Endothelial cell of umbilical vein (primary cell): ENCODE results near the gene RPS28. TPM values are rescaled to one million over a fixed set of nuclear protein-coding genes. Genes with fewer than 3 reads are reported as not detected.

ENCODE experiments used
- BruUV-seq: library from RNA; stranded (reverse); fragments of 400-500 nt; replicated peaks from 2 replicates; lab custom pipeline; 2021; lab: Mats Ljungman, UMichigan
- CTCF ChIA-PET: fragments of 300-600, 350-600 bp; sonication (Branson Sonifier 250); formaldehyde crosslinking; loops from one replicate; lab custom pipeline; 2021; ENCODE audit warnings: antibody characterized with exemption, inconsistent platforms; lab: Charles Lee
- POLR2A ChIA-PET: fragments of 300-600, 350-600 bp; sonication (Branson Sonifier 250); formaldehyde crosslinking; loops from one replicate; lab custom pipeline; 2021; ENCODE audit warnings: antibody characterized with exemption, inconsistent platforms; lab: Charles Lee
- DNase-seq: peaks from one replicate; pipeline ENCODE4 v3.0.0-alpha.2; 2011; ENCODE audit warnings: low read depth, low spot score
- FAIRE-seq: peaks from 2 replicates; lab custom pipeline; 2011; peaks lifted over from hg19 to GRCh38; lab: Jason Lieb, UNC
- H2AFZ ChIP-seq: 2 replicates; pipeline ENCODE4 v1.6.0; 2012; ENCODE audit warnings: low read depth, low read length, control low read depth, inconsistent platforms
- H3K27ac ChIP-seq: 2 replicates; pipeline ENCODE4 v1.5.1; 2011; ENCODE audit warnings: low read depth, mild to moderate bottlenecking, control low read depth, low read length, moderate library complexity; ENCODE audit not compliant: insufficient read depth
- H3K27me3 ChIP-seq, 2 experiments: 2 replicates each; pipeline versions ENCODE4 v1.6.0 to v1.6.1; 2011; ENCODE audit warnings: low read length in 2 of 2, mixed read lengths in 1 of 2; ENCODE audit not compliant: control insufficient read depth in 2 of 2, insufficient read depth in 2 of 2
- H3K36me3 ChIP-seq, 2 experiments: 2 replicates in 1 of 2; 3 replicates in 1 of 2; pipeline ENCODE4 v1.5.1; 2011; ENCODE audit warnings: low read length in 2 of 2, mild to moderate bottlenecking in 1 of 2, moderate library complexity in 1 of 2; ENCODE audit not compliant: control insufficient read depth in 2 of 2, insufficient read depth in 2 of 2; ENCODE audit errors: extremely low read depth in 1 of 2
- H3K4me1 ChIP-seq: 3 replicates; pipeline ENCODE4 v1.5.1; 2011; ENCODE audit warnings: mild to moderate bottlenecking, low read length; ENCODE audit not compliant: control insufficient read depth, insufficient read depth; ENCODE audit errors: extremely low read depth
- H3K4me2 ChIP-seq: 2 replicates; pipeline ENCODE4 v1.6.1; 2011; ENCODE audit warnings: low read length, control low read depth, mixed read lengths; ENCODE audit not compliant: insufficient read depth
- H3K4me3 ChIP-seq, 3 experiments: fragments of 200-600 bp in 1 of 3; sonication (generic), shearing (Covaris generic) in 1 of 3; replicated peaks in 1 of 3; 2 replicates each; pipeline ENCODE4 v1.5.1; 2011 to 2016; ENCODE audit warnings: control low read depth in 3 of 3, low read length in 3 of 3, mild to moderate bottlenecking in 2 of 3, inconsistent platforms in 1 of 3, low read depth in 1 of 3, moderate library complexity in 1 of 3; ENCODE audit not compliant: insufficient read depth in 1 of 3
- H3K79me2 ChIP-seq: 2 replicates; pipeline ENCODE4 v1.6.0; 2012; ENCODE audit warnings: low read length, inconsistent platforms; ENCODE audit not compliant: control insufficient read depth, insufficient read depth
- H3K9ac ChIP-seq: replicated peaks from 2 replicates; pipeline ENCODE3; 2011; ENCODE audit warnings: low read length, control low read depth; ENCODE audit not compliant: insufficient read depth; ENCODE audit errors: extremely low read depth
- H3K9me1 ChIP-seq: replicated peaks from 3 replicates; pipeline ENCODE4 v1.6.0; 2011; ENCODE audit warnings: mild to moderate bottlenecking, low read length; ENCODE audit not compliant: control insufficient read depth, insufficient read depth; ENCODE audit errors: extremely low read depth
- H3K9me3 ChIP-seq: replicated peaks from 2 replicates; pipeline ENCODE4 v1.5.1; 2012; ENCODE audit warnings: low read length, inconsistent platforms; ENCODE audit not compliant: control insufficient read depth, insufficient read depth
- H4K20me1 ChIP-seq: replicated peaks from 2 replicates; pipeline ENCODE3; 2011; ENCODE audit warnings: mild to moderate bottlenecking, low read length; ENCODE audit not compliant: control insufficient read depth, insufficient read depth; ENCODE audit errors: extremely low read depth
- EZH2 ChIP-seq: IDR thresholded peaks from 2 replicates; pipeline ENCODE4 v1.6.1; 2012; ENCODE audit warnings: borderline replicate concordance, low read depth, mild to moderate bottlenecking, moderate library complexity, low read length, inconsistent platforms; ENCODE audit not compliant: severe bottlenecking
- FOS ChIP-seq: IDR thresholded peaks from 2 replicates; pipeline ENCODE4 v1.6.1; 2011; ENCODE audit warnings: mild to moderate bottlenecking, low read length, moderate library complexity, borderline replicate concordance; ENCODE audit not compliant: insufficient read depth
- GATA2 ChIP-seq: IDR thresholded peaks from 2 replicates; pipeline ENCODE4 v1.7.0; 2011; ENCODE audit warnings: low read depth, mild to moderate bottlenecking, moderate library complexity, mixed read lengths, low read length; ENCODE audit not compliant: insufficient read length, insufficient read depth
- JUN ChIP-seq: IDR thresholded peaks from 2 replicates; pipeline ENCODE4 v1.6.1; 2011; ENCODE audit warnings: borderline replicate concordance, low read depth; ENCODE audit not compliant: insufficient read length, insufficient read depth
- MYC ChIP-seq: IDR thresholded peaks from one replicate; pipeline ENCODE4 v1.6.1; 2011; ENCODE audit warnings: mild to moderate bottlenecking, low read depth, low read length
- POLR2A ChIP-seq: IDR thresholded peaks from 2 replicates; pipeline ENCODE4 v1.6.1; 2012; ENCODE audit warnings: low read depth, mild to moderate bottlenecking, control low read depth, low read length
- POLR2AphosphoS5 ChIP-seq: IDR thresholded peaks from 2 replicates; pipeline ENCODE4 v1.6.1; 2012; ENCODE audit warnings: low read depth, mild to moderate bottlenecking, control low read depth, low read length, moderate library complexity; ENCODE audit not compliant: insufficient read depth
- dilution Hi-C: fragments of 300-500 bp; cut with MboI; formaldehyde crosslinking; loops from one replicate; pipeline ENCODE4 v1.15.0; 2019; ENCODE audit warnings: low sequenced_read_pairs; ENCODE audit not compliant: extremely low pct_ligation_motif_present
- intact Hi-C: fragments of 100-400 bp; cut with micrococcal nuclease; formaldehyde crosslinking; loops from one replicate; pipeline ENCODE4 v1.10.0; 2022
- polyA plus RNA-seq, 4 experiments: library from polyadenylated mRNA; depleted of rRNA in 3 of 4; stranded (reverse) in 3 of 4; unstranded in 1 of 4; fragments of >200 nt; gene quantifications; 2 replicates each; pipeline versions ENCODE4 v1.2.1 to v1.2.3, GENCODE V29; 2011 to 2012; ENCODE audit warnings: missing spikeins in 1 of 4
- total RNA-seq: library from RNA; stranded (reverse); gene quantifications from 2 replicates; pipeline ENCODE4 v1.2.3, GENCODE V29; 2021
- TF ChIP-seq, protein P1 (sequence below), 2 donors: IDR thresholded peaks; 1 replicate in 1 of 2; 2 replicates in 1 of 2; pipeline ENCODE4 v1.5.1; 2011; ENCODE audit warnings: low read length in 2 of 2, mild to moderate bottlenecking in 2 of 2, moderate library complexity in 2 of 2, control low read depth in 1 of 2, inconsistent platforms in 1 of 2, low read depth in 1 of 2; ENCODE audit not compliant: insufficient read depth in 1 of 2; ENCODE audit errors: extremely low read depth in 1 of 2
- TF ChIP-seq, protein P2 (sequence below): IDR thresholded peaks from 2 replicates; pipeline ENCODE4 v1.6.1; 2011; ENCODE audit not compliant: insufficient read depth, insufficient read length

The RPS28 gene
- total and polyA plus RNA-seq, 2 donors (not counting 3 experiments of a cell fraction or from before 2014, with no cell fraction given), result 865 to 1,664 TPM

DNA sequence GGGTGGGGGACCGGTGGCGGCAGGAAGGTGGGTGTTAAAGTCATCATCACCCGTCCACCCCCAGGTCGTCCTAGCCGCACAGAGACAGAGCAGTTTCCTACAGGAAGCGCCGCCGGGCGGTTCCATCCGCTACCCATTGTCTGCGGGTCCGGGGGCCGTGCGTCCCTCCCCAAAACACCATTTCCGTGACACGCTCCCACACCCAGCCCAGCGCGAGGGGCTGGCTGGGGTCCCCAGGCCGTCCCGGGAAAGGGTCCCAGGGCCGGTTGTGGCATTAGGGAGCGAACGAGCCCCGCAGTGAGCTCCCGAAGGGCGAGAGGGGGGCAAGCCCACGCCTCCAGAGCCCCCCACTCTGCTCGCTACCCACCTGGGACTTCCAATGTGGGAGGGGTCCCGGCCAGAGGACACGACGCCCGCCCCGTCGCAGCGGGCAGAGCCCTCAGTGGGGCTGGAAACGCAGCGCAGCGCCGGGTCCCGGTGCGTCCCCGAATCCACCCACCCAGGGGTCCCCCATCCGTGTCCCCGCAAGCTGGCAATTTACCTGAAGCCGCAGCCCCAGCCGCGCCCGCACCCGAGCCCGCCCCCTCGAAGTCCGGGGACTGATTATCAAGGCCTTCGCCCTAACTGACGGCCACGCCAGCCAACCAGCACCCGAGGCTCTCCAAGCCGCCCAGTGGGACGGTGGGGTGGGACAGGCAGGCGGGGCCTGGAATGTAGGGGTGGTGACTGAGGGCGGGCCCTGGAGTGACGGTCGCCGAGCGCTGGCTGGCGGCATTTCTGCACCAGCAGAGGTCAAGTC is 21.6 kb downstream of the RPS28 start, which contains the start of gene KANK3:
KANK3 (minus strand) TSS at position 579 of the 799 bp plus-strand sequence. CDS start 5,434 bp downstream, outside the sequence.
- dilution Hi-C loops (no loop called here), intact Hi-C loops (loop anchor here (2.0 kb wide), 2 partner anchors 22 to 34 kb away; partner anchors contain the start of genes CD320, NDUFA7 and RPS28)
- no peaks in the 10 kb centered on the region for H3K27me3 ChIP-seq
- H3K9me1 ChIP-seq, result no peaks in the 10 kb centered on the region
- TF ChIP-seq POLR2AphosphoS5, result peak; percentile 62
- no peak for TF ChIP-seq GATA2
- TF ChIP-seq EZH2, result no peak
- TF ChIP-seq POLR2A, result peak; percentile 88
- no peaks in the 10 kb centered on the region for H3K9me3 ChIP-seq
- ChIA-PET POLR2A (interaction anchor here (0.5 to 1.8 kb wide), 3 partner anchors 11 to 48 kb away, joined by 4 to 8 read pairs (median 4); partner anchors contain the start of gene RAB11B), CTCF (interaction anchor here (1.0 to 3.5 kb wide), 5 partner anchors 11 to 400 kb away, joined by 3 to 20 read pairs (median 7); partner anchors contain the start of genes MARCHF2 and TIMM44)
- H3K4me1 ChIP-seq, result peaks cover 26% of the 10 kb centered on the region
- no TSS peak for BruUV-seq
- no peaks in the 10 kb centered on the region for H4K20me1 ChIP-seq
- H3K9ac ChIP-seq, result peak within 1 kb of the TSS; percentile 80
- peak within 1 kb of the TSS; percentile 80 for H3K27ac ChIP-seq
- DNase-seq (peak; percentile 94), FAIRE-seq (peak; percentile 98)
- H3K36me3 ChIP-seq, result no peaks in the 10 kb centered on the region
- H3K4me2 ChIP-seq, result peak within 1 kb of the TSS; percentile 80
- peak within 1 kb of the TSS; percentile 52 to 65 (median 61) for H3K4me3 ChIP-seq
- peak within 1 kb of the TSS; percentile 86 for H2AFZ ChIP-seq
- no peaks in the 10 kb centered on the region for H3K79me2 ChIP-seq

DNA sequence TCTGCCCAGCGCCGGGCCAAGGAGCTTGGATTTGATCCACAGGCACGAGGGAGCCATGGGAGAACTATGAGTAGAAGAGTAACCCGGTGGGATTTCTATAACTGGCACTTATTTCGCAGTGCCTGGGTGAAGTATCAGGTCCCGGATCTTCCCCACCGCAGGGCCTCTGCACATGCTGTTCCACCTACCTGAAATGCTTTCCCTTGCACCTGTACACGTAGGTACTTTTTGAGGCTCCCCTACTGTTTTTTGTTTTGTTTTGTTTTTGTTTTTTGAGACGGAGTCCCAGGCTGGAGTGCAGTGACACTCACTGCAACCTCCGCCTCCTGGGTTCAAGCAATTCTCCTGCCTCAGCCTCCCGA is 22.2 kb downstream of the RPS28 start:
- H3K4me2 ChIP-seq, result no peak overlapping the region
- ChIA-PET CTCF (interaction anchor here (0.6 to 3.5 kb wide), 4 partner anchors 11 to 400 kb away, joined by 3 to 20 read pairs (median 4); partner anchors contain the start of genes MARCHF2 and TIMM44), POLR2A (interaction anchor here (0.5 to 1.8 kb wide), 3 partner anchors 11 to 47 kb away, joined by 4 to 8 read pairs (median 4); partner anchors contain the start of gene RAB11B)
- no peak overlapping the region for H3K27ac ChIP-seq
- DNase-seq (no peak), FAIRE-seq (no peak)
- BruUV-seq, result no TSS peak
- H3K9me1 ChIP-seq, result no peaks in the 10 kb centered on the region
- H3K9ac ChIP-seq, result no peak overlapping the region
- H2AFZ ChIP-seq, result peak overlapping the region; percentile 21
- H3K4me3 ChIP-seq, result peak overlapping the region in 1 of 3 experiments; percentile 52
- H3K27me3 ChIP-seq, result no peaks in the 10 kb centered on the region
- no peak for TF ChIP-seq EZH2
- TF ChIP-seq POLR2AphosphoS5, result no peak
- TF ChIP-seq, protein P1, sequence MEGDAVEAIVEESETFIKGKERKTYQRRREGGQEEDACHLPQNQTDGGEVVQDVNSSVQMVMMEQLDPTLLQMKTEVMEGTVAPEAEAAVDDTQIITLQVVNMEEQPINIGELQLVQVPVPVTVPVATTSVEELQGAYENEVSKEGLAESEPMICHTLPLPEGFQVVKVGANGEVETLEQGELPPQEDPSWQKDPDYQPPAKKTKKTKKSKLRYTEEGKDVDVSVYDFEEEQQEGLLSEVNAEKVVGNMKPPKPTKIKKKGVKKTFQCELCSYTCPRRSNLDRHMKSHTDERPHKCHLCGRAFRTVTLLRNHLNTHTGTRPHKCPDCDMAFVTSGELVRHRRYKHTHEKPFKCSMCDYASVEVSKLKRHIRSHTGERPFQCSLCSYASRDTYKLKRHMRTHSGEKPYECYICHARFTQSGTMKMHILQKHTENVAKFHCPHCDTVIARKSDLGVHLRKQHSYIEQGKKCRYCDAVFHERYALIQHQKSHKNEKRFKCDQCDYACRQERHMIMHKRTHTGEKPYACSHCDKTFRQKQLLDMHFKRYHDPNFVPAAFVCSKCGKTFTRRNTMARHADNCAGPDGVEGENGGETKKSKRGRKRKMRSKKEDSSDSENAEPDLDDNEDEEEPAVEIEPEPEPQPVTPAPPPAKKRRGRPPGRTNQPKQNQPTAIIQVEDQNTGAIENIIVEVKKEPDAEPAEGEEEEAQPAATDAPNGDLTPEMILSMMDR (IDR thresholded peaks at IDR 0.05; ENCODE audit: extremely low read depth in 1 of 2, insufficient read depth in 1 of 2, low read depth in 1 of 2, low read length in 2 of 2), result no peak
- TF ChIP-seq POLR2A, result no peak
- TF ChIP-seq, protein P2, sequence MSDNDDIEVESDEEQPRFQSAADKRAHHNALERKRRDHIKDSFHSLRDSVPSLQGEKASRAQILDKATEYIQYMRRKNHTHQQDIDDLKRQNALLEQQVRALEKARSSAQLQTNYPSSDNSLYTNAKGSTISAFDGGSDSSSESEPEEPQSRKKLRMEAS, result no peak
- no peak for TF ChIP-seq GATA2
- no peak for TF ChIP-seq MYC
- no peak for TF ChIP-seq FOS
- no peak for TF ChIP-seq JUN
- H3K79me2 ChIP-seq, result no peaks in the 10 kb centered on the region
- H3K4me1 ChIP-seq, result peaks cover 26% of the 10 kb centered on the region
- intact Hi-C loops (loop anchor here (2.0 kb wide), 2 partner anchors 23 to 35 kb away; partner anchors contain the start of genes CD320, NDUFA7 and RPS28), dilution Hi-C loops (no loop called here)
- no peaks in the 10 kb centered on the region for H4K20me1 ChIP-seq
- no peaks in the 10 kb centered on the region for H3K9me3 ChIP-seq
- no peaks in the 10 kb centered on the region for H3K36me3 ChIP-seq
